Kidney glomerular epithelial cell (primary cell): ENCODE results near the gene TPH2.

Experiments
- DNase-seq: peaks from one replicate; lab custom pipeline; 2025; lab: John Stamatoyannopoulos, UW

The TPH2 gene

GRCh38 chr12:71938728-71939385, at the start of gene TPH2:
TSS of gene TPH2 (plus strand) at chr12:71938845. CDS start at chr12:71938987, 142 bp downstream.
- peak; percentile 57 for DNase-seq

- DNase-seq: no peak
Observed at GRCh38 chr12:71890475-71890874, 48.2 kb upstream of the TPH2 start.

GRCh38 chr12:71892059-71892458, 46.6 kb upstream of the TPH2 start:
- no peak for DNase-seq

GRCh38 chr12:71896205-71896882, 42.3 kb upstream of the TPH2 start:
- no peak for DNase-seq

- DNase-seq: peak; percentile 13
Observed at GRCh38 chr12:71900091-71900490, 38.6 kb upstream of the TPH2 start.

GRCh38 chr12:71904629-71905028, 34.0 kb upstream of the TPH2 start:
- no peak for DNase-seq

- no peak for DNase-seq
Observed at GRCh38 chr12:71935594-71935993, 3.1 kb upstream of the TPH2 start.

- no peak for DNase-seq
Observed at GRCh38 chr12:71940068-71940467, 1.4 kb downstream of the TPH2 start.

- no peak for DNase-seq
Observed at GRCh38 chr12:71941174-71941573, 2.5 kb downstream of the TPH2 start.

- no peak for DNase-seq
Observed at GRCh38 chr12:71942259-71942658, 3.6 kb downstream of the TPH2 start.

- no peak for DNase-seq
Observed at GRCh38 chr12:71942703-71943102, 4.1 kb downstream of the TPH2 start.

- DNase-seq: no peak
Observed at GRCh38 chr12:71945121-71945520, 6.5 kb downstream of the TPH2 start.

- no peak for DNase-seq
Observed at GRCh38 chr12:71945883-71946282, 7.2 kb downstream of the TPH2 start.

GRCh38 chr12:71947645-71948105, 9.0 kb downstream of the TPH2 start:
- DNase-seq: peak; percentile 36

- DNase-seq: no peak
Observed at GRCh38 chr12:71948390-71948789, 9.7 kb downstream of the TPH2 start.

GRCh38 chr12:71949646-71950045, 11.0 kb downstream of the TPH2 start:
- DNase-seq: no peak

GRCh38 chr12:71950404-71950803, 11.8 kb downstream of the TPH2 start:
- DNase-seq: no peak

- DNase-seq: no peak
Observed at GRCh38 chr12:71950819-71951218, 12.2 kb downstream of the TPH2 start.

GRCh38 chr12:71954083-71954778, 15.6 kb downstream of the TPH2 start:
- DNase-seq: no peak

GRCh38 chr12:71954861-71955260, 16.2 kb downstream of the TPH2 start:
- no peak for DNase-seq

GRCh38 chr12:71955970-71956369, 17.3 kb downstream of the TPH2 start:
- DNase-seq: no peak

- no peak for DNase-seq
Observed at GRCh38 chr12:71958056-71958455, 19.4 kb downstream of the TPH2 start.

GRCh38 chr12:71958457-71958856, 19.8 kb downstream of the TPH2 start:
- no peak for DNase-seq
